Activated naive CD4-positive, alpha-beta T cell treated with anti-CD3 and anti-CD28 coated beads, Interleukin-2, amount 50 U/mL, for 72 hours (primary cell): ENCODE measurements around the gene EPG5. TPM values are rescaled to one million over a fixed set of nuclear protein-coding genes. Genes with fewer than 3 reads are reported as not detected.

ENCODE experiments used
- ATAC-seq, 2 donors: fragments of 150-1000 bp; cut with Tn5 transposase; 2 replicates each; pipeline ENCODE4 v1.10.0; 2021; ENCODE audit warnings: mild to moderate bottlenecking in 2 of 2, moderate library complexity in 2 of 2
- DNase-seq, 2 donors: peaks; one replicate each; pipeline ENCODE4 v3.0.0; 2021 to 2022; ENCODE audit warnings: low spot score in 2 of 2
- H3K27ac Mint-ChIP-seq, 2 donors: one replicate each; pipeline ENCODE4 v1.8.0; 2022; ENCODE audit warnings: mild to moderate bottlenecking in 2 of 2, mixed read lengths in 2 of 2
- H3K36me3 Mint-ChIP-seq, 2 donors: one replicate each; pipeline ENCODE4 v1.8.0; 2022; ENCODE audit warnings: mixed read lengths in 2 of 2
- H3K9me3 Mint-ChIP-seq, 2 donors: one replicate each; pipeline ENCODE4 v1.8.0; 2022; ENCODE audit warnings: mixed read lengths in 2 of 2
- total RNA-seq, 2 donors: library from RNA; stranded (reverse); gene quantifications; one replicate each; pipeline ENCODE4 v1.2.3, GENCODE V29; 2022

EPG5 gene
- total RNA-seq, 2 donors from 2014 or later: 20.9 to 34.2 TPM

- Mint-ChIP-seq H3K27ac (peak overlapping the region in 1 of 2 donors; percentile 66), H3K9me3 (peaks cover 0 to 6% of the 10 kb centered on the region in 2 donors), H3K36me3 (peaks cover 17 to 25% of the 10 kb centered on the region in 2 donors)
- no peak for DNase-seq
- ATAC-seq: peak; percentile 30 to 64
These were observed 26.4 kb downstream of the EPG5 start for GRCh38 chr18:45940724-45941123.

GRCh38 chr18:45939236-45939635 is 27.9 kb downstream of the EPG5 start:
- H3K36me3 Mint-ChIP-seq: peaks cover 17 to 25% of the 10 kb centered on the region in 2 donors
- DNase-seq: no peak
- H3K27ac Mint-ChIP-seq: no peak overlapping the region
- H3K9me3 Mint-ChIP-seq: peaks cover 0 to 6% of the 10 kb centered on the region in 2 donors
- no peak for ATAC-seq

GRCh38 chr18:45938488-45938935 is 28.6 kb downstream of the EPG5 start:
- DNase-seq (no peak), ATAC-seq (peak; percentile 68 to 85)
- H3K9me3 Mint-ChIP-seq: peaks cover 0 to 6% of the 10 kb centered on the region in 2 donors
- peak overlapping the region in 1 of 2 donors; percentile 1 for H3K27ac Mint-ChIP-seq
- peaks cover 17 to 25% of the 10 kb centered on the region in 2 donors for H3K36me3 Mint-ChIP-seq

GRCh38 chr18:45935591-45936335 is 31.4 kb downstream of the EPG5 start:
- Mint-ChIP-seq H3K36me3 (peaks cover 12% of the 10 kb centered on the region in 2 donors), H3K27ac (peak overlapping the region in 1 of 2 donors; percentile 66), H3K9me3 (peaks cover 0 to under 1% of the 10 kb centered on the region in 2 donors)
- peak; percentile 60 to 73 for ATAC-seq
- no peak for DNase-seq

GRCh38 chr18:45932708-45933107 is 34.4 kb downstream of the EPG5 start:
- no peak for ATAC-seq
- no peak overlapping the region for H3K27ac Mint-ChIP-seq
- H3K36me3 Mint-ChIP-seq: no peaks in the 10 kb centered on the region
- no peak for DNase-seq
- H3K9me3 Mint-ChIP-seq: no peaks in the 10 kb centered on the region

GRCh38 chr18:45930963-45931362 is 36.2 kb downstream of the EPG5 start:
- Mint-ChIP-seq H3K9me3 (no peaks in the 10 kb centered on the region), H3K27ac (peak overlapping the region in 1 of 2 donors; percentile 15), H3K36me3 (no peaks in the 10 kb centered on the region)
- ATAC-seq: no peak
- DNase-seq: no peak

- Mint-ChIP-seq H3K36me3 (peaks cover 5 to 6% of the 10 kb centered on the region in 2 donors), H3K9me3 (no peaks in the 10 kb centered on the region), H3K27ac (no peak overlapping the region)
- DNase-seq: no peak
- no peak for ATAC-seq
These were observed 40.4 kb downstream of the EPG5 start for GRCh38 chr18:45926691-45927090.

GRCh38 chr18:45926085-45926484 is 41.0 kb downstream of the EPG5 start:
- Mint-ChIP-seq H3K36me3 (peaks cover 5 to 6% of the 10 kb centered on the region in 2 donors), H3K9me3 (no peaks in the 10 kb centered on the region), H3K27ac (no peak overlapping the region)
- DNase-seq: no peak
- no peak for ATAC-seq

- Mint-ChIP-seq H3K27ac (no peak overlapping the region), H3K36me3 (peaks cover 5 to 6% of the 10 kb centered on the region in 2 donors), H3K9me3 (no peaks in the 10 kb centered on the region)
- no peak for DNase-seq
- no peak for ATAC-seq
These were observed 44.0 kb downstream of the EPG5 start for GRCh38 chr18:45923138-45923537.

GRCh38 chr18:45920367-45920766 is 46.8 kb downstream of the EPG5 start:
- Mint-ChIP-seq H3K36me3 (peaks cover 5 to 6% of the 10 kb centered on the region in 2 donors), H3K9me3 (no peaks in the 10 kb centered on the region), H3K27ac (peak overlapping the region in 1 of 2 donors; percentile 22)
- ATAC-seq (no peak), DNase-seq (no peak)

- no peak for DNase-seq
- peak in 1 of 2 donors; percentile 50 for ATAC-seq
- Mint-ChIP-seq H3K27ac (peak overlapping the region in 1 of 2 donors; percentile 20), H3K9me3 (no peaks in the 10 kb centered on the region), H3K36me3 (no peaks in the 10 kb centered on the region)
These were observed 50.8 kb downstream of the EPG5 start for GRCh38 chr18:45916302-45916701.

- no peak overlapping the region for H3K27ac Mint-ChIP-seq
- ATAC-seq (no peak), DNase-seq (no peak)
- no peaks in the 10 kb centered on the region for H3K9me3 Mint-ChIP-seq
- no peaks in the 10 kb centered on the region for H3K36me3 Mint-ChIP-seq
These were observed 53.9 kb downstream of the EPG5 start for GRCh38 chr18:45913276-45913675.

GRCh38 chr18:45910405-45911023 is 56.6 kb downstream of the EPG5 start:
- no peaks in the 10 kb centered on the region for H3K9me3 Mint-ChIP-seq

GRCh38 chr18:45901654-45902210 is 65.4 kb downstream of the EPG5 start:
- ATAC-seq: no peak

More at GRCh38 chr18:45910405-45911023, 56.6 kb downstream of the EPG5 start:
- DNase-seq (peak in 1 of 2 donors; percentile 74), ATAC-seq (peak; percentile 64 to 79)
- H3K27ac Mint-ChIP-seq: no peak overlapping the region
- H3K36me3 Mint-ChIP-seq: no peaks in the 10 kb centered on the region

GRCh38 chr18:45900623-45901022 is 66.5 kb downstream of the EPG5 start:
- ATAC-seq (no peak), DNase-seq (no peak)
- peak overlapping the region in 1 of 2 donors; percentile 50 for H3K27ac Mint-ChIP-seq
- H3K9me3 Mint-ChIP-seq: no peaks in the 10 kb centered on the region
- peaks cover 0 to 5% of the 10 kb centered on the region in 2 donors for H3K36me3 Mint-ChIP-seq

More at GRCh38 chr18:45901654-45902210, 65.4 kb downstream of the EPG5 start:
- no peak for DNase-seq
- Mint-ChIP-seq H3K36me3 (peaks cover 0 to 5% of the 10 kb centered on the region in 2 donors), H3K27ac (peak overlapping the region in 1 of 2 donors; percentile 7), H3K9me3 (no peaks in the 10 kb centered on the region)

- no peaks in the 10 kb centered on the region for H3K9me3 Mint-ChIP-seq
- H3K27ac Mint-ChIP-seq: no peak overlapping the region
- DNase-seq (no peak), ATAC-seq (no peak)
- peaks cover 0 to 12% of the 10 kb centered on the region in 2 donors for H3K36me3 Mint-ChIP-seq
These were observed 70.1 kb downstream of the EPG5 start for GRCh38 chr18:45896991-45897390.

- peaks cover 0 to 12% of the 10 kb centered on the region in 2 donors for H3K36me3 Mint-ChIP-seq
- ATAC-seq: no peak
- no peak overlapping the region for H3K27ac Mint-ChIP-seq
- H3K9me3 Mint-ChIP-seq: no peaks in the 10 kb centered on the region
- DNase-seq: no peak
These were observed 70.7 kb downstream of the EPG5 start for GRCh38 chr18:45896452-45896851.
